GM18909 (cell line): ENCODE measurements around the gene MGAT5B.

Source experiments
- ATAC-seq: cut with Tn5 transposase; IDR thresholded peaks from one replicate; pipeline ENCODE4 v1.9.1; 2021; ENCODE audit warnings: mild to moderate bottlenecking; ENCODE audit not compliant: unreplicated experiment, poor library complexity

MGAT5B gene

DNA sequence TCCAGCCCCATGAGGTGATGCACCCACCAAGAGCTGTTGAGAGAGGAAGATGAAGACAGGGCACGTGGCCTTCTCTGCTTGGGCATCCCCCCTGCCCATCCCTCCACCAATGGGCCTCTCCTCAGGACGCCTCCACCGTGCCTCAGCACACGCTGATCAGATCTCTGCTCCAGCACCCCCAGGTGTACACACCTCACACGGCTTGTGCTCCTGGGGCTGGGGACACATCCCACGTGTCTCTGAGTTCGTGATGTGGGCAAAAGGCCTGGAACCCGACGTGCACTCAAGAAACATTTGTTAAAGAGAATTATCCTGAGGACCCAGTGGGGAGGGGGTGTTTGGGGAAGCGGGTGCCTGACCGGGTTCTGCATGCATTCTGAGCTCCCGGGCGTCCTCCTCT lies 55.3 kb downstream of the MGAT5B start:
- ATAC-seq: no peak

GRCh38 chr17:76924345-76925342 lies 56.4 kb downstream of the MGAT5B start:
- ATAC-seq: no peak

- ATAC-seq: no peak
Observed at GRCh38 chr17:76925441-76925891, 57.3 kb downstream of the MGAT5B start.

GRCh38 chr17:76926237-76926866 lies 58.1 kb downstream of the MGAT5B start:
- ATAC-seq: no peak

DNA sequence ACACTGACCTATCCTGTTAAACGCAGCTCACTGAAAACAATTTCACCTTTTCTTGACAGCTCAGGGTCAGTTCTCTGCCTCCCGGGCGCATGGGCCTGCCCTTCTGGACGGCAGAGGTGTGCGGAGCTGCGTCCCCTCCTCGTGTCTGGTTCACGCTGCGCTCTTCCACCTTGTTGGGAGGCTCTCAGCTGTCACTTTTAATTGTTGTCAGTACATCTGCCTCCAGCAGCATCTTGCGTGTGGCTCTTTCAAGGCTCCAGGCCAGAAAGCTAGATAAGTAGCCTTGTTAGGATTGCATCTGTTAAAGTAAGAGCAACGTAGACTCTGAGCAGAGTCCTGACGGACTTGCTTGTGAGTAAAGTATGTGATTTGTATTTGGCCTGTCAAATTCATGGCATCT lies 59.4 kb downstream of the MGAT5B start:
- ATAC-seq: no peak

GRCh38 chr17:76927982-76928381 lies 59.8 kb downstream of the MGAT5B start:
- ATAC-seq: no peak

DNA sequence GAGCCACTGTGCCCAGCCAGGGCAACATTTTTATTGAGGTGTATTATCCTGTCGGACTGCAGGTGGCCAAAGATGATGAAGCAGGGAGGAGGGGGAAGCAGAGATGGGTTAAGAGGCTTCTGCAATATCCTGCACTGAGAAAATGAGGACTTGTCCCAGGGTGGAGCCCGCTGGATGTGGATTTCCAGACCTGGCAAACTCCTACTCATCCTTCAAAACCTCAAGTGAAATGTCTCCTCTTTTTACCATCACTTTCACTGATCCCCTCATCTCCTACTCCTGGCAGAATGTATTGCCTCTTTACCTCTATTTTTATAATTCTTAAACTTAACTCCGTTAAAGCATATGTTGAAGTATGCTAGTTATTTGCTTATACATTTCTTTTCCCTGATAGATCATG lies 60.9 kb downstream of the MGAT5B start:
- ATAC-seq: no peak

GRCh38 chr17:76929601-76930000 lies 61.4 kb downstream of the MGAT5B start:
- ATAC-seq: no peak

DNA sequence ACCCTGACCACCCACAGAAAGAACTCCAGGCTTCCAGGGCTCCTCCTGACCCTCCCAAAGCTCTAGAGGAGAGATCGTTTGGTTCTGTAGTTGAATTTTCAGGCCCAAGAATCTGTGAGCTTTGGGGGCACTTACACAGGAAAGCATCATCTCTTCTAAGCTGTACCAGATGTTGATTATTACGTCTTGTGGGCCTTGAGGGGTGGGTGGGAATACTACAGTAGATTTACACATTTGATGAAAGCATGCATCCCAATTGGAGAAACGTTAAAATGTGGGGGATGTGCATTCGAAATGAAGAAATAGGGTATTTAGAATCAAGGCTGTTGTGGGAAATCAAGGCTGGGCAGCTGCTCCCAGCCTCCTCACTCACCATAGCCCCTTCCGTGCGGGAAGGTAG lies 61.9 kb downstream of the MGAT5B start:
- no peak for ATAC-seq

DNA sequence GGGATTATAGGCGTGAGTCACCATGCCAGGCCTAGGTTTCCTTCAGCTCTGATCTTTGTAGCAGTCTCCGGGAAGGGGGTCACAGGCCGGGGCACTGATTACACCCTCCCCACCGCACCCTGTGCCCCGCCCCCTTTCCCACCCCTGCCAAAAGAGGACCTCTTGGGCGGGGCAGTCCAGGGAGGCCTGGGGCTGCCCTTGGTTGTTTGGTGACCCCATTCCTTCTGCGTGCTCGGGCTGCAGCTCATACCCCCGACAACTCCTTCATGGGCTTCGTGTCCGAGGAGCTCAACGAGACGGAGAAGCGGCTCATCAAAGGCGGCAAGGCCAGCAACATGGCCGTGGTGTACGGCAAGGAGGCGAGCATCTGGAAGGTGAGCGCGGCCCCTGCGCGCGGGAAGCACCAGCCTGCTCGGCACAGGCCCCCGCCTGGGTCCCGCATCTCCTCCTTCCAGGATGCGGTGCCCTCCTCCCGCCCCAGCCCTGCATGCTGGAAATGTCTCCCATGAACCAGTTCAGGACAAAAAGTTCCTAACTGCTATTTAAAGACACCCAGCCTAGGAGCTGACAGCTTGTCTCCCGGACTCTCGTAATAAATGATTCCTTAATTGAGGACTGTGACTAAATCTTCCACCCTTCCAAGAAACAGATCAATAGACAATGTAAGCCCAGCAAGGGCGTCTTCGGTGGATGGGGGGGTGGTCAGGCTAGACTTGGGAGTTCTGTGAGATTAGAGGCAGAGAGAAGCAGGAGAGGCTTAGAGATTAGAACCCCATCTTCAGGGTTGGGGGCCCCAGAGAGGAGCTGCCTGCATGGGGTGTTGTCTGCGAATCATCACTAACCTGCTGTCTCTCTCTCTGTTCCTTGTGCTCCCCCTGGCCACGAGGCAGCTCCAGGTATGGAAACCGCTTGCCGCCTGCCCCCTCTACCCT lies 64.5 kb downstream of the MGAT5B start:
- ATAC-seq: no peak

DNA sequence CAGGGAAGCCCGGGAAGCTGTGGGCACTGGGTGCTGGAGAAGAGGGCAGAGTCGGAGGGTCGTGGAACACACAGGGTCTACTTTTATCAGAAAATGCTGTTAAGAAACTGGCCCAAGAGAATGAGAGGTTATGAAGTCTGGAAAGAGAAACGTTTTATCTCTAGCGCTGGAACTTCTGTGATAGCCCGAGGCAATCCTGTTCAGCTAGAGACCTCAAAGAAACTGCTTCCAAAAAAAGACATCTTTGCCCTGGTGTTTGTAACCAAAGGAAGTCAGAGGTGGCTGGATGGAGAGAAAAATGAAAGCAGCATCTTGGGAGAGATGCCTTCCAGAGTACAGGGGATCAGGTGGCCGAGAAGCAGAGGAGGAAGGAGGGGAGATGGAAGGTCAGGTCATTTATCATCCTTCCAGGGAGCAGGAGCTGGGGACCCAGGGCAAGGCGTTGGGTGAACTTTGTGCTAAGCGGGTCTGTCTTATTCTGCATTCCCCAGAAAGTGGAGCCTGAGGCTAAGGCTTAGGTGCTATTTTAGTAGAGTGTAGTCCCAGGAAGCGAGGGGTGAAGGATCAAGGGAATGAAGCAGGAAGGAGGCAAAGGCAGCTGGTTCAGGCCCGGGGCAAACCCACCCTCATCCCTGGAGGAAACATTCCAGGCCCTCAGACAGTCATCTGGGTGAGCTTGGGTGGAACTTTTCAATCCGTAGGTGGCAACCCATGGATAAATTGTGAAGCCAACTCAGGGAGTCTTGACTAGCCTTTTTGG lies 66.5 kb downstream of the MGAT5B start:
- ATAC-seq: no peak

- no peak for ATAC-seq
Observed at GRCh38 chr17:76935331-76935730, 67.1 kb downstream of the MGAT5B start.

GRCh38 chr17:76937238-76937637 lies 69.0 kb downstream of the MGAT5B start:
- ATAC-seq: no peak

DNA sequence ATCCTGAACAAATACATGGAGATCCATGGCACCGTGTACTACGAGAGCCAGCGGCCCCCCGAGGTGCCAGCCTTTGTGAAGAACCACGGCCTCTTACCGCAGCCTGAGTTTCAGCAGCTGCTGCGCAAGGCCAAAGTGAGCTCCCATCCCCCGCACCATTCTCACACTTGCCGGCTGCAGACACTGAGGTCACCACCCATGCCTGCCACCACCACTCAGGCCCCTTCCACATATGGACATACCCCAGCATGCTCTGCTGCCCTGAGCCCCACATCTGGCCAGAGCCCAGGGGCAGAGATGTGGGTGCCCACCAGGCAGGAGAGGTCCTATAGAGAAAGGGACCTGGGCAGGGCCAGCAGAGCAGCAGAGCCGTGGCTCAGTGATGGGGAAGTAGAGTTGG lies 69.8 kb downstream of the MGAT5B start:
- ATAC-seq: no peak

GRCh38 chr17:76940295-76940694 lies 72.1 kb downstream of the MGAT5B start:
- ATAC-seq: no peak

DNA sequence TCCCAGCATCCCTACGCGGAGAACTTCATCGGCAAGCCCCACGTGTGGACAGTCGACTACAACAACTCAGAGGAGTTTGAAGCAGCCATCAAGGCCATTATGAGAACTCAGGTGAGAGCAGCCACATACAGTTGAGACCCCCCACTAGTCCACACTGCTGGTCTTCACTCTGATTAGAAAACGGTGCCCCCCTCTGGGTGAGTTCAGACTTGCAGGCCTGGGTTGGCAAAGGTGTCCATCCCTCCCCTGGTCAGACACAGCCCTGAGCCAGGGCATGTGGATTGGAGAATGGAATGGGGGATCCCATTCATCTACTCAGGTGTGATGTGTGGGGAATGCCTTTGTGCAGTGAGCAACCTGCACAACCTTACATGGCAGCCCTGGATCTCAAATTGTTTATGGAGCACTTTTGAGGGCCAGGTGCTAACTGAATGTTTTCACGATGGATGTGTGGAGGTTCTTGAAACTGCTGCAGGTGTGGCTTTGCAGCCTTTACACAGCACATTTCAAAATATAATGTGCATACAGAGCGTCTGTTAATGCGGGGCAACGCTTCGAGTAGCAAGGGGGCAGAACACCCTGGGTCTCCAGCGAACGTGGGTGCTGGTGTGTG lies 72.6 kb downstream of the MGAT5B start:
- ATAC-seq: no peak

- no peak for ATAC-seq
Observed at GRCh38 chr17:76943202-76943601, 75.0 kb downstream of the MGAT5B start.

GRCh38 chr17:76943781-76944213 lies 75.6 kb downstream of the MGAT5B start:
- ATAC-seq: no peak

- no peak for ATAC-seq
Observed at GRCh38 chr17:76944477-76944876, 76.3 kb downstream of the MGAT5B start.
